IMR-90 (cell line): ENCODE measurements around the gene COL25A1.

Experiments used
- BHLHE40 ChIP-seq: fragments of 150-350 bp; IDR thresholded peaks from 2 replicates; pipeline ENCODE4 v1.6.1; 2016; ENCODE audit warnings: mild to moderate bottlenecking, low read depth, low read length
- CEBPB ChIP-seq: IDR thresholded peaks from 2 replicates; pipeline ENCODE4 v1.6.1; 2012; ENCODE audit warnings: low read depth, low read length, improper control_type of control experiment
- CTCF ChIP-seq: conservative IDR thresholded peaks from 2 replicates; pipeline ENCODE4 v1.5.1; 2012; ENCODE audit warnings: mild to moderate bottlenecking, low read depth, low read length, improper control_type of control experiment
- FOS ChIP-seq: fragments of 150-350 bp; IDR thresholded peaks from 2 replicates; pipeline ENCODE4 v1.6.1; 2016; ENCODE audit warnings: low read depth, low read length
- MAFK ChIP-seq: IDR thresholded peaks from 2 replicates; pipeline ENCODE4 v1.6.1; 2012; ENCODE audit warnings: low read depth, low read length, improper control_type of control experiment
- MAZ ChIP-seq: IDR thresholded peaks from 2 replicates; pipeline ENCODE4 v1.6.1; 2012; ENCODE audit warnings: low read depth, mild to moderate bottlenecking, low read length, improper control_type of control experiment, moderate library complexity, borderline replicate concordance
- MXI1 ChIP-seq: IDR thresholded peaks from 2 replicates; pipeline ENCODE4 v1.6.1; 2012; ENCODE audit warnings: low read depth, mild to moderate bottlenecking, low read length, moderate library complexity, borderline replicate concordance
- POLR2A ChIP-seq: IDR thresholded peaks from 2 replicates; pipeline ENCODE4 v1.6.1; 2012; ENCODE audit warnings: mild to moderate bottlenecking, low read depth, low read length
- RAD21 ChIP-seq: IDR thresholded peaks from 2 replicates; pipeline ENCODE4 v1.6.1; 2012; ENCODE audit warnings: low read length, improper control_type of control experiment
- RCOR1 ChIP-seq: IDR thresholded peaks from 2 replicates; pipeline ENCODE4 v1.6.1; 2012; ENCODE audit warnings: mild to moderate bottlenecking, low read length, improper control_type of control experiment; ENCODE audit not compliant: insufficient replicate concordance
- SMC3 ChIP-seq: fragments of 150-350 bp; IDR thresholded peaks from 2 replicates; pipeline ENCODE4 v1.6.1; 2016; ENCODE audit warnings: low read depth, mild to moderate bottlenecking, antibody characterized with exemption, low read length, moderate library complexity
- USF2 ChIP-seq: fragments of 150-350 bp; IDR thresholded peaks from 2 replicates; pipeline ENCODE4 v1.6.1; 2017; ENCODE audit warnings: mild to moderate bottlenecking, antibody characterized with exemption, low read length, low read depth

- TF ChIP-seq MXI1 (no peak), POLR2A (no peak), MAFK (no peak), CTCF (no peak), MAZ (no peak), SMC3 (no peak), RAD21 (no peak), BHLHE40 (no peak), USF2 (no peak), CEBPB (no peak), FOS (no peak), RCOR1 (no peak)
These were observed 130.2 kb downstream of the COL25A1 start for GRCh38 chr4:109172301-109172700.
